GM08714 (cell line): ENCODE data around the gene KCNB1.

Source experiments
- H3K4me3 ChIP-seq: fragments of 200-500 bp; sonication (Bioruptor generic); 2 replicates; pipeline ENCODE4 v1.5.1; 2014; ENCODE audit warnings: mild to moderate bottlenecking, low read length, inconsistent platforms
- ZNF274 ChIP-seq: IDR thresholded peaks from 2 replicates; pipeline ENCODE4 v1.6.1; 2012; ENCODE audit warnings: mild to moderate bottlenecking, low read depth, low read length

KCNB1 gene

DNA sequence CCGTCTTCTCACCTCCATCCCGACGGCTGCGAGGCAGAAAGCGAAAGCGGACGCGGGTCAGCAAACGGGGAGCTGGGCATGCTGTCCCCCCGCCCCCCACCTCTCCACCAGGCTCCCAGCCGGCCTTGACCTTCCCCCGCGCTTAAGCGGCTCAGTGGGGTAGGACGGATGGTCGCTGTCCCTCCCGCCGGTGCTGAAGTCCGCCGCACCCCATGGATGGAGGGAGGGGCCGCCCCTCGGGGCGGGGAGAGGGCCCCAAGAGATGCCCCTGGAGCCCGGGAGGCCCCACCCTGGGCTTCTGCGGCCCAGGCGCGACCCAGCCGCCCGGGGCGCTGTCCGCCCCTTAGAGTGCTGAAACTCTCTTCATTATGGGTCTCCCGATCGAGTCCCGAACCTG lies at the start of gene KCNB1:
TSS of gene KCNB1 (minus strand) at position 48 of the 397 bp plus-strand sequence. CDS start 188 bp downstream, outside the sequence.
- TF ChIP-seq ZNF274 = no peak
- H3K4me3 ChIP-seq = no peak within 1 kb of the TSS

DNA sequence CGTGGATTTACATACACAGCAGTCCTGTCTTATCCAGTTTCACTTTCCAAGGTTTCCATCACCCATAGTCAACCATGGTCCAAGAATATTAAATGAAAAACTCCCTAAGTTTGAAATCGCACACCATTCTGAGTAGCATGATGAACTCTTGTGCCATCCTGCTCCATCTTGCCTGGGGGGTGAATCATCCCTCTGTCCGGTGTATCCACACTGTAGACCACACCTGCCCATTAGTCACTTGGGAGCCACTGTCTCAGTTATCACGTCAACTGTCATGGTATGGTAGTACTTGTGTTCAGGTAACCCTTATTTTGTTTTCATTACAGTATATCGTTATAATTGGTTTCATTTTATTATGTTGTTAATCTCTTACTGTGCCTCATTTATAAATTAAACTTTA lies 47.0 kb upstream of the KCNB1 start:
- no peak for TF ChIP-seq ZNF274
- no peak overlapping the region for H3K4me3 ChIP-seq

DNA sequence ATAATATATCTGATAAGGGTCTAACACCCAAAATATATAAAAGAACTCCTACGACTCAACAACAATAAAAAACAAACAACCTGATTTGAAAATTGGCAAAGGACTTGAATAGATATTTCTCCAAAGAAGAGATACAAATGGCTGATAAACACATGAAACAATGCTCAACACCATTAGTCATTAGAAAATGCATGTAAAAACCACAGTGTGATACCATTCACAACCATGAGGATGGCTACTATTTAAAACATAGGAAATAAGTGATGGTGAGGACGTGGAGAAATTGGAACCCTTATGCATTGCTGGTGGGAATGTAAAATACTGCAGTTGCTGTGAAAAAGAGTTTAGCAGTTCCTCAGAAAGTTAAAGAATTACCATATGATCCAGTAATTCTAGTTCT lies 44.1 kb upstream of the KCNB1 start:
- TF ChIP-seq ZNF274 = no peak
- H3K4me3 ChIP-seq = no peak overlapping the region

DNA sequence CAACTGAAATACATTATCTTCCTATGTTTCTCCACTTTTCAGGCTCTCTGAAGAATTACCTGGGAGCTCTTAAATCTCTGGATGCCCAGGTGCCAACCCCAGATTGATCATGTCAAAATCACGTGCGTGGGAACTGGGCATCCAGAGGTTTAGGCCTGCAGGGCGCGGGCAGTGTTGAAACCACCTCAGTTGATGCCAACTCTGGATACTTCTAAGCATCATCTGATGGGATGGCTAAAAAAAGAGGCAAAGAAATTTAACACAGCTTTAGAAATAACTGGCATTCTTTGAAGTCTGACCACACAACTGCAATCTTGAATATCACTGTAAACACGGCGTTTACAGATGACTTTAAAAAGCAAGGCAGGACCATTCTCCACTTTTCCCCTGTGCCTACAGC lies 43.6 kb upstream of the KCNB1 start:
- no peak overlapping the region for H3K4me3 ChIP-seq
- no peak for TF ChIP-seq ZNF274

DNA sequence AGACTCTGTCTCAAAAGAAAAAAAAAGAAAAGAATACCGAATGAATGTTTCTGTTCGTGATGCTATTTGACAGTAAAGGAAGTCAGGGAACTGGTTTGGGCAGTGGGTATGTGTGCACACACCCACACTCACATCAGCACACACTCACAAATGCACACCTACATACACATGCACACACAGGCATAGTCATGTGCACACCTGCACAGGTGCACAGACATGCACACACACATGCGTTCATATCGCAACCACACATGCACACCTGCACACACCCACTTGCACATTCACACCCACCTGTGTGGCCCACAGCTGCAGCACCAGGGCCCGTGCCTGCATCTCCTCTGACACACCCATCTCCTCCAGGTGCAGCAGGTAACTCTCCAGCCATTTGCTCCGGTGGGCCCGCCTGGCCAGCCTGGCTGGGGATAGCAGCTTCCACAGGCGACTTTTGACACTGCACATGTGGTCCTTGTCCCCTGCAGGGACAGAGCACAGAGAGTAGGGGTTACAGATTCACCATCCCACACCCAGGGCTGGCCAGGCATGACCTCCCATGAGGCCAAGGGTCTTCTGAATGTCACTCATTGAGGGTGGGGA lies 41.4 kb upstream of the KCNB1 start:
- no peak overlapping the region for H3K4me3 ChIP-seq
- no peak for TF ChIP-seq ZNF274

DNA sequence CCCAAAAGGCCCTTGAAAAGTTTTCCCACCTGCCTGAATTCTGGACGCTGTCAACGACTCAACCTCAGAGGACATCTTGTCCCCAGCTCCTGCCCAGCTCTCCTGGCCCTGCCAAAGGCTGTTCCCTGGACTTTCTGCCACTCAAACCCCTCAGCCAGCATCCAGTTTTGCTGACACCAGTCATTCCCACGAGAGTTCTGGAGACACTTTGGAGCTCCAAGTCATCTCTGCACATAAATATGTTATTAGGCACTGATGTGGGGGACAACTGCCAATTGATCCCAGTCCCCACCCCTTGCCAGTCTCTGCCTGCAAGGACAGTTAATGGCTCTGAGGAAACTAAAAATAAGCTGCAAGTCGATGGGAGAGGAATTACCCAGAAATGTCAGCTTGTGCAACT lies 38.9 kb upstream of the KCNB1 start:
- no peak overlapping the region for H3K4me3 ChIP-seq
- TF ChIP-seq ZNF274 = no peak

DNA sequence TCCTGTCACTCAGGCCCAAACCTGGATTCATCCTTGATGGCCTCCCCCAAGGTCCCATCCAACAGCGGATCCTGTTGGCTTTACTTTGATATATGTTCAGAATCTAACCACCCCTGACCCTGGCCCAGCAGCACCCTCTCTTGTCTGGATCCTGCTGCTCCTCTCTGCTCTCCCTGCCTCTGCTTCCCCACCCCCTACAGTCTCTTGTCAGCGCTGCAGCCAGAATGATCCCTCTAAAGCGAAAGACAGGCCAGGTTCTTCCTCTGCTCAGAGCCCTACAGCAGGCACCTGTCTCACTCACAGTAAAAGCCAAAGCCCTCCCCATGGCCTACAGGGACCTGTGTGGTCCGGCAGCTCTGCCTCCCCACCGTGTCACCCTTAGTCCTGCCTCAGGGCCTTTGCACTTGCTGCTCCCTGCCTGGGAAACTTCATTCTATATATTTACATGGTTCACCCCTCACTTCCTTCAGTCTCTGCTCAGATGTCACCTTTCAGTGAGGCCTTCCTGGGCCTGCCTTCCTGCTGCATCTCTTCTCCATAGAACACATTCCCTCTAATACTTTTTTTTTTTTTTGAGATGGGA lies 37.4 kb upstream of the KCNB1 start:
- no peak overlapping the region for H3K4me3 ChIP-seq
- no peak for TF ChIP-seq ZNF274

DNA sequence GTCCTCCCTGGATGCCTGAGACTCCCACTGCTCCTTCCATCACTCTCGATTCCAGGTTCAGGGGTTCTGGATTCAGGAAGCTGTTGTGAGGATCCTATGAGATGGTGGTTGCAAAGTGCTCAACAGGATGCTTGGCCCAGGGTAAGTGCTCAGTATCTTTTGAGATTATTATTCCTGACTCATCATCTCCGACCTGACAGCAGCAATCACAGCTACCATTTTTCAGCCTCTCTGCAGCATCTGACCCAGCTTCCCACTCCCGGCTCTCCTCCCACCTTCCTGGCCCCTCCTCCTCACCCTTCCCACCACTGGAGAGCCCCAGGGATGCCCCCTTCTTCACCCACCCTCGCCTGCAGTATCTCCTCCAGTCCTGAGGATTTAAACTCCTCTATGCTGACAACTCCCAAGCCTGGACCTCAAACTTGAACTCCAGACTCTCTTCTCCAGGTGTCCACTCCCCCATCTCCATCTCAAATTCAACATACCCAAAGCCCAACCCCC lies 36.8 kb upstream of the KCNB1 start:
- TF ChIP-seq ZNF274 = no peak
- H3K4me3 ChIP-seq = no peak overlapping the region

DNA sequence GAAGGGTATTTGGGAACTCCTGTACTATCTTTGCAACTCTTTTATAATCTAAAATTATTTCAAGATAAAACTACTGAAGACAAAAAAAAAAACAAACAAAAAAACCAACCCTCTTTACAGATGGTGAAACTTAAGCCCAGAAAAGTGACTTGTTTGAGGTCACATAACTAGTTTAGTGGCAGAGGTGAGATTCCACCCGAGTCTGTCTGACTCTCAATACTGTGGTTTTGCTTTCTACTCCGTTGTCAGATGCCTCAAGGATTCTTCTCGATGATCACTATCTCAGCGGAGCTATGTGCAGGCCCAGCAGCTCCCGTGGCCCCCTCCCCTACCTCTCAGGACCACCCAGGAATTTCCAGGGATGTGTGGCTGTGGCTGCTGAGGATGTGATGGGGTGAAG lies 36.1 kb upstream of the KCNB1 start:
- no peak overlapping the region for H3K4me3 ChIP-seq
- no peak for TF ChIP-seq ZNF274

DNA sequence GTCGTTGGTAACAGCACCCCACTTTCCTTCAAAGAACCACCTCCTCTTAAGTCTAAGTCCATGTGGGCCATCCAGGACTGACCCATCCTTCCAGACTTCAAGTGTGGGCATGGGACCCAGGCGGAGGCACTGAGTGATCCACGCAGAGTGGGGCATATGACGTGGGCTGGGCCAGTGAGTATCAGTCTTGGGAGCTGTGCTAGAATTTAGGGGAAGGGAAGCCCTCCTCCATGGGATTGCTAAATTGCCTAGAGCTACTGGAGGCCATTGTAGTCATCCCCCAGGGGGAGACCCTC lies 35.3 kb upstream of the KCNB1 start:
- TF ChIP-seq ZNF274 = no peak
- H3K4me3 ChIP-seq = no peak overlapping the region

DNA sequence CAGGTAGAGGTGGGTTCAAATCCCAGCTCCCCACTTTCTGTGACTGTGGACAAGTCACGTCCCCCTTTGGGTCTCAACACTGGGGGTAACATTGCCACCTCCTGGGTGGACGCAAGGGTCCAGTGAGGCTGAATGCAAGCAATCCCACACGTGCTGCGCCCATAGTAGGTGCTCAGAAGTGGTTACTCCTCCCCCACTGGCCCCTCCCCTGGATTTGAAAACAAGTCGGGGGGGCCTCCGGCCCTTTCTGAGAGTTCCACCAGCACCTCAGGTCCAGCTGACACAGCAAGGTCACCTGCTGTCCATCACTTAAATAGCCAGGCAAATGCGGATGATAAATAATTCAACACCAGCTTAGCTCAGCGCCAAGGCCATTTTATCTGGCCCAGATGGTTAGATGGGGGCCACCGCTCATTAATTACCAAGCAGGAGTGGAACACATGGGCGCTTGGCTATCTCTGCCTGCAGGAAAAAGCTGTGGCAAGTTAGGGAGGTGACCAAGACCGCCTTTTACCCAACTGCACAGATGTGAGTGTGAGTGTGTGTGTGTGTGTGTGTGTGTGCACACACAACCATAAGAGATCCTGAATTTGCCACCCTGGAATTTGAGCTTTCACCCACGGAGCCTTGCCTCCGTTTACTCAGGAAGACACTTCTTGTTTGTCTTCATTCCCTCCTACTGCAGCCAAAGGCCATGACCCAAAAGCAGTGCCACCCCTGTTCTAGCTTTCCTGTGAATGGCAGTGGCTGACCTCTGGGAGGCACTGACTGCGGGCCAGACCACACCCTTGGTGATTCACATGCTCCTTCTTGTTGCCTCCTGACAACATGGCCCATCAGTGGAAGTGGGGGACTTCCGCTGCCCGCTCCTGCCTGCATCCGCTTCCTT lies 34.7 kb upstream of the KCNB1 start:
- TF ChIP-seq ZNF274 = no peak
- H3K4me3 ChIP-seq = no peak overlapping the region

DNA sequence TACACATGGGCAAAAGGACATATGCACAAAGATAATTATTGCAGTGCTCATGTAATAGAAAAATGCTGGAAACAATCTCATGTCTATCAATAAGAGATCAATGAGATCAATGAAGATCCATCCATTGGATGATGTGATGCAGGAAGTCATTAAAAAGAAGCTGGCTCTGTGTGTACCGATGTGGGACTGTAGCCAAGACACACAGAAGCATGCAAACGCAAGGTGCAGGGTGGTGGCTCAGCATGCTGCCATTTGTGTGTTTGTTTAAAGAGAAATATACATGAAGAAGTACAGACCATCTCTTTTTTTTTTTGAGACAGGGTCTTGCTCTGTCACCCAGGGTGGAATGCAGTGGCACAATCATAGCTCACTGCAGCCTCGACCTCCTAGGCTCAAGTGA lies 33.1 kb upstream of the KCNB1 start:
- TF ChIP-seq ZNF274 = no peak
- no peak overlapping the region for H3K4me3 ChIP-seq

DNA sequence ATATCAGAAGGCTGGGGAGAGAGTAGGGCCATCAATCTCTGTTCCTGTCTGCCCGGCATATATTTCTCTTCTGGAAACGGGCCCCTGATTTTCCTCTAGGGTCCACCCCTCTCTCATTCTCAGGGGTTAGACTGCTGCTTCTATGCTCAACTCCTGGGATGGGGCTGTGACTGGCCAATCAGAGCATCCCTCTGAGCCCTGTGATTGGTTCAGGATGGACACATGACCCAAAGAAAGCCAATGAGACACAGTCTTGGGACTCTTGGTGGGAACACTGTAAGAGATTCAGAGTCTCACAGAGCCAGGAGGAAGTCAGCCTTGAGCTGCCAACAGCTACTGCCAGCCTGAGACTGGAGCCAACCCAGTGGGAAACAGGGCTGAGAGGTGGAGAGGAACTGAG lies 31.0 kb upstream of the KCNB1 start:
- TF ChIP-seq ZNF274 = no peak
- H3K4me3 ChIP-seq = no peak overlapping the region

DNA sequence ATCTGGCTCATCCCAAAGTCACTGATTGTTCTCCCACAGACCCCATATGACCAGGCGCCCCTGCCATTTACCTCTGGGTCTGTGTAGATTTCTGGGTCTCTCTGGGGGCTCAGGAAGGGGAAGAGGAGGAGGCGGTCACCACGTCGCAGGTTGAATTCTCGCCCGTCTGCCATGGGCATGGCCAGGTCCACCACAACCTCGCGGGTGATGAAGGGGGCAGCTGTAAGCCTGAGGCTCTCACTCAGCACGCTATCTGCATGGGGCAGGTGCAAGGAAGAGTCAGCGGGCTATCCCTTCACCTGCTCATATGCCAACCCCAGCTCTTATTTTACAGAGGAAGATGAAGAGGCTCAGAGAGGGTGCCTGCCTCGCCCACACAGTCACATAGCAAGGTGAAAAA lies 30.5 kb upstream of the KCNB1 start:
- TF ChIP-seq ZNF274 = no peak
- H3K4me3 ChIP-seq = no peak overlapping the region
